GM12878 (cell line): ENCODE data around the gene BAAT. TPM values are rescaled to one million over a fixed set of nuclear protein-coding genes. Genes with fewer than 3 reads are reported as not detected.
"Not testable (repeated sequence)": the region's sequence is repeated elsewhere in the genome, so short reads cannot be mapped to it uniquely, and the experiment has no call there.

Experiments used
- ATAC-seq: fragments of 200-7000 bp; cut with Tn5 transposase; 3 replicates; pipeline ENCODE4 v1.9.1; 2020; ENCODE audit warnings: mild to moderate bottlenecking, moderate library complexity
- BruUV-seq: library from RNA; stranded (reverse); fragments of 400-500 nt; replicated peaks from 2 replicates; lab custom pipeline; 2021; lab: Mats Ljungman, UMichigan
- CTCF ChIA-PET: fragments of 300-600 bp; sonication (Branson Sonifier 250); formaldehyde crosslinking; extraction: SDS; loops from one replicate; lab custom pipeline; 2021; ENCODE audit warnings: inconsistent platforms; lab: Yijun Ruan, JAX
- POLR2A ChIA-PET: fragments of 350-600 bp; formaldehyde crosslinking; extraction: SDS; loops from one replicate; lab custom pipeline; 2021; ENCODE audit warnings: inconsistent platforms; lab: Charles Lee
- RAD21 ChIA-PET: fragments of 300-600 bp; sonication (Branson Sonifier 250); formaldehyde crosslinking; loops from one replicate; lab custom pipeline; 2023; ENCODE audit warnings: antibody characterized with exemption; ENCODE audit not compliant: unreplicated experiment; lab: Charles Lee
- SMC1A ChIA-PET: fragments of 300-600 bp; sonication (Branson Sonifier 250); formaldehyde crosslinking; loops from one replicate; lab custom pipeline; 2023; ENCODE audit not compliant: unreplicated experiment, uncharacterized antibody; lab: Charles Lee
- DNase-seq: peaks from one replicate; pipeline ENCODE4 v3.0.0-alpha.2; 2011; ENCODE audit warnings: low read depth, low spot score
- FAIRE-seq: peaks from 3 replicates; lab custom pipeline; 2011; peaks lifted over from hg19 to GRCh38; lab: Jason Lieb, UNC
- H2AFZ ChIP-seq: 2 replicates; pipeline ENCODE4 v1.6.0; 2011; ENCODE audit warnings: low read depth, low read length, control low read depth; ENCODE audit not compliant: control insufficient read depth
- H3K27ac ChIP-seq: 2 replicates; pipeline ENCODE4 v1.5.1; 2011; ENCODE audit warnings: control low read depth; ENCODE audit not compliant: control insufficient read depth, insufficient read depth
- H3K27me3 ChIP-seq, 2 experiments: replicated peaks in 1 of 2; 2 replicates each; pipeline versions ENCODE4 v1.6.0 to v1.6.1; 2011; ENCODE audit warnings: low read length in 1 of 2; ENCODE audit not compliant: control insufficient read depth in 2 of 2, insufficient read depth in 2 of 2
- H3K36me3 ChIP-seq, 2 experiments: 2 replicates each; pipeline ENCODE4 v1.5.1; 2011; ENCODE audit warnings: low read length in 1 of 2; ENCODE audit not compliant: control insufficient read depth in 2 of 2, insufficient read depth in 2 of 2
- H3K4me1 ChIP-seq: 2 replicates; pipeline ENCODE4 v1.6.1; 2011; ENCODE audit warnings: mild to moderate bottlenecking, low read length, moderate library complexity, mixed read lengths; ENCODE audit not compliant: control insufficient read depth, insufficient read depth
- H3K4me2 ChIP-seq: 2 replicates; pipeline ENCODE4 v1.6.0; 2011; ENCODE audit warnings: control low read depth; ENCODE audit not compliant: control insufficient read depth, insufficient read depth
- H3K4me3 ChIP-seq: fragments of 200-600 bp; sonication (generic); 2 replicates; pipeline ENCODE4 v1.5.1; 2016
- H3K79me2 ChIP-seq: 2 replicates; pipeline ENCODE4 v1.6.0; 2011; ENCODE audit warnings: low read length; ENCODE audit not compliant: control insufficient read depth, insufficient read depth
- H3K9ac ChIP-seq: 2 replicates; pipeline ENCODE4 v1.8.0; 2011; ENCODE audit warnings: low read length, control low read depth, mixed read lengths; ENCODE audit not compliant: control insufficient read depth, insufficient read depth
- H3K9me3 ChIP-seq: replicated peaks from 3 replicates; pipeline ENCODE4 v1.5.1; 2011; ENCODE audit warnings: mild to moderate bottlenecking, low read length; ENCODE audit not compliant: control insufficient read depth, insufficient read depth
- H4K20me1 ChIP-seq: 2 replicates; pipeline ENCODE4 v1.6.0; 2011; ENCODE audit not compliant: control insufficient read depth, insufficient read depth
- MYB ChIP-seq: fragments of 150-350 bp; IDR thresholded peaks from 2 replicates; pipeline ENCODE4 v1.6.1; 2014; ENCODE audit warnings: mild to moderate bottlenecking, low read depth, low read length, borderline replicate concordance
- PRDM15 ChIP-seq: fragments of 450-650 bp; formaldehyde crosslinking; IDR thresholded peaks from 2 replicates; pipeline ENCODE4 v1.4.0; 2020; ENCODE audit warnings: mild to moderate bottlenecking, moderate library complexity
- SUZ12 ChIP-seq: fragments of 200-600 bp; sonication (generic); IDR thresholded peaks from one replicate; pipeline ENCODE4 v1.6.1; 2018; ENCODE audit warnings: antibody characterized with exemption, mild to moderate bottlenecking; ENCODE audit not compliant: unreplicated experiment
- TCF3 ChIP-seq: IDR thresholded peaks from 2 replicates; pipeline ENCODE4 v1.6.1; 2012; ENCODE audit warnings: low read depth, mild to moderate bottlenecking, low read length, borderline replicate concordance; ENCODE audit not compliant: insufficient read depth
- ZBTB33 ChIP-seq: fragments of 450-650 bp; IDR thresholded peaks from 2 replicates; pipeline ENCODE4 v1.6.1; 2017; ENCODE audit warnings: mild to moderate bottlenecking
- WGBS: methylation state at CpG from one replicate; pipeline ENCODE4 v1.1.6; 2016; ENCODE audit warnings: low lambda C conversion rate; ENCODE audit not compliant: insufficient replicate concordance, insufficient coverage; ENCODE audit errors: missing lambda C conversion rate; 5-methylcytosine and 5-hydroxymethylcytosine counted together
- in situ Hi-C: fragments of 300-500 bp; cut with MboI; formaldehyde crosslinking; loops from 9 replicates; pipeline ENCODE4 v1.14.3; 2018; ENCODE audit warnings: mixed read lengths
- intact Hi-C: fragments of 100-400 bp; cut with micrococcal nuclease; formaldehyde crosslinking; loops from one replicate; pipeline ENCODE4 v1.14.2; 2022; ENCODE audit not compliant: unreplicated experiment
- polyA plus RNA-seq, 11 experiments: library from polyadenylated mRNA; depleted of rRNA in 4 of 11; unstranded in 6 of 11; stranded (reverse) in 5 of 11; fragments of >200 nt; fragmentation: Nextera tagmentation in 4 of 11; fragmentation: Illumina TruSeq in 1 of 11; extraction: Ambion mirVana in 4 of 11; extraction: Trizol in 1 of 11; gene quantifications; 1 replicate in 1 of 11; 2 replicates in 10 of 11; pipeline versions ENCODE4 v1.2.1 to v1.2.3, GENCODE V29; 2011 to 2016; ENCODE audit warnings: inconsistent platforms in 2 of 11, missing spikeins in 2 of 11, low read depth in 1 of 11
- total RNA-seq, 4 experiments: library from RNA; depleted of rRNA in 3 of 4; stranded (reverse); fragments of >200 nt in 3 of 4; fragmentation: Illumina TruSeq in 1 of 4; extraction: Trizol in 1 of 4; gene quantifications; 2 replicates each; pipeline versions ENCODE4 v1.2.1 to v1.2.3, GENCODE V29; 2013 to 2021

BAAT gene
- total and polyA plus RNA-seq, 10 of the 15 experiments (the other 5 are each of a cell fraction or from before 2014, with no cell fraction given) = 0.02 to 0.26 (median 0.06) TPM; not detected in 2

- no peak for TF ChIP-seq PRDM15 (CRISPR knock-in tag)
- no peak for TF ChIP-seq ZBTB33
- TF ChIP-seq SUZ12 = no peak
- no peak for TF ChIP-seq TCF3
- TF ChIP-seq MYB = no peak
Measured at GRCh38 chr9:101332362-101332761, 52.4 kb downstream of the BAAT start (continued).

GRCh38 chr9:101327422-101327909, 57.3 kb downstream of the BAAT start:
- intact Hi-C loops, H3K9ac ChIP-seq, POLR2A ChIA-PET, H3K36me3 ChIP-seq, ATAC-seq, FAIRE-seq, H3K27me3 ChIP-seq, H2AFZ ChIP-seq, CTCF ChIA-PET, H3K9me3 ChIP-seq, H4K20me1 ChIP-seq, SMC1A ChIA-PET, BruUV-seq, H3K4me2 ChIP-seq, H3K4me3 ChIP-seq, H3K4me1 ChIP-seq, in situ Hi-C loops, H3K27ac ChIP-seq, DNase-seq, H3K79me2 ChIP-seq, RAD21 ChIA-PET: not testable (repeated sequence)
- WGBS = 17% methylated on average over 3 of the region's 3 CpGs
